Germinal center (tissue), 1 donor: ENCODE results near the gene CCDC7.
A peak's percentile ranks its signal among the peaks of the same experiment; 100 is the strongest.
"Not testable (repeated sequence)": the region's sequence is repeated elsewhere in the genome, so short reads cannot be mapped to it uniquely, and the experiment has no call there.

Source experiments
- DNase-seq: peaks from one replicate; pipeline ENCODE4 v3.0.0; 2012; ENCODE audit warnings: mixed read lengths, low spot score

CCDC7 gene

DNA sequence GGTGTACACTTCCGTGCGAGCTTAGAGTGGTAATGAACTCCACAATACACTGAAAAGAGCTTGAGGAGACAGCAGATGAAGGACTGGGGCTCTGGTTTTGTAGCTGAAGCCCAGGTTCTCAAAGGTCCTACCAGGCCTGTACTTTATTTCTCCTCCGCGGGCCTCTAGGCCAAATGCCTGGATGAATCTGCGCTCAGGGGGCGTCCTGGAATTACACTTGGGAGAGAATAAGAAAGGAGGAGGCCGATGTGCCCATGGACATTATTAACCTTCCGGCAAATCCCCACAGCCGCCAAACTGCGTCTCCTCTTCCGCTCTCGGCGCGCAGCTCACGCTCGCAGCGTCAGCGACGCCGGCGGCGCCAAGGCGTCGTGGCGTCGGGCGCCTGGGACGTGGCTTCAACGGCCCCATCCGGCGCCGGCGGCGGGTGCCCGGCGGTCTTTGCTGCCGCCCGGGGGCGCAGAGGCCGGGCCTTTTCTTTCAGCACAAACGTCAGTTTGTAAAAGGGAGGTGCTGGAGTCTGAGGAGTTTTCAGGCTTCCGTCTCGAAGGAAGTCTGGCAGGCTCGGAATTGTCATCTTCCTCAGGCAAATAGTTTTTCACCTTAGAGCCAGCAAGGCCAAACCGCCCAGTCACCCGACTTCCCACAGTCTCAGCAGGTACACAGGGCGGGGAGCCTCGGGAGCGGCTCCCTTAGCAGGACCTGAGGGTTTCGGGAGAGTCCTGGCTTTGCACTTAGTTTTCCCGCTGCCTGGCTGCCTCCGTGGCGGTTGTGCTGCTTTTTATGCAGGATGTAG lies at the start of gene CCDC7:
Gene CCDC7, plus strand, starts transcription at position 401 of the 796 bp plus-strand sequence. CDS start 5,503 bp downstream, outside the sequence.
- peak; percentile 81 for DNase-seq

GRCh38 chr10:32397163-32397562 lies 48.8 kb upstream of the CCDC7 start:
- DNase-seq, result not testable (repeated sequence)

- DNase-seq, result not testable (repeated sequence)
Measured at GRCh38 chr10:32399720-32400119, 46.2 kb upstream of the CCDC7 start.

GRCh38 chr10:32400961-32401360 lies 45.0 kb upstream of the CCDC7 start:
- DNase-seq, result no peak

- no peak for DNase-seq
Measured at GRCh38 chr10:32402499-32402898, 43.4 kb upstream of the CCDC7 start.

- no peak for DNase-seq
Measured at GRCh38 chr10:32403091-32403490, 42.8 kb upstream of the CCDC7 start.

DNA sequence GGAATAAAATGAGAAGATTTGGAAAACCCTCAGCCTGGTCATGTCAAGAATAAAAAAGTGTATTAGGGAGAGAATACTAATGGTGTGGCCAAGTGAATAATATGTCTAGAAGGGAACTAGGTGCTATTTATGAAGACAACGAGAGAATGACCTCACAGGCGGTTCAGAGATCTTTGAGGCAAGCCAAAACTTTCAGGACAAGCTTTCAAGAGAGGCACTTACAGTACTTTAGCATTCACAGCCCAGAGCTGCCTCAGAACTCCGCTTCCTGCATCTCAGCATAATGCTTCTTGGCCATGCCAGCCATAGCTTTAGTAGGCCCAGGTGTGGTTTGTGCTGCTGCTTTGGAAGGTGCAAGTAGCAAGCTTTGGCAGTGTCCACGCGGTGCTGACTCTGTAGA lies 37.2 kb upstream of the CCDC7 start:
- no peak for DNase-seq

DNA sequence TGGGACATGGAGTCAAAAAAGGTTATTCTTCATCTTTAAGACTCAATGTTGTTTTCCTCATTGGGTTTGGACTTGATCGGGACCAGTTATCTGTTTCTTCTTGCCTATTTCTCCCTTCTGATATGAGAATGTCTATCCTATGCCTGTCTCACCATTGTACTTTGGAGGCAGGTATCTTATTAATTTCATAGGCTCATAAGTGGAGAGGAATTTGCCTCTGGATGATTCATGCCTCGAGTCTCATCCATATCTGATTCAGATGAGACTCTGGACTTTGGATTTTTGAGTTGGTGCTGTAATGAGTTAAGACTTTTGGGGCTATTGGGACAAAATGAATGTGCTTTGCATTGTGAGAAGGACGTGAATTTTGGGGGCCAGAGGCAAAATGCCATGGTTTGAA lies 36.2 kb upstream of the CCDC7 start:
- no peak for DNase-seq

- DNase-seq, result no peak
Measured at GRCh38 chr10:32410569-32410968, 35.4 kb upstream of the CCDC7 start.

- DNase-seq, result no peak
Measured at GRCh38 chr10:32411797-32412498, 34.0 kb upstream of the CCDC7 start.

- no peak for DNase-seq
Measured at GRCh38 chr10:32412499-32412853, 33.5 kb upstream of the CCDC7 start.

DNA sequence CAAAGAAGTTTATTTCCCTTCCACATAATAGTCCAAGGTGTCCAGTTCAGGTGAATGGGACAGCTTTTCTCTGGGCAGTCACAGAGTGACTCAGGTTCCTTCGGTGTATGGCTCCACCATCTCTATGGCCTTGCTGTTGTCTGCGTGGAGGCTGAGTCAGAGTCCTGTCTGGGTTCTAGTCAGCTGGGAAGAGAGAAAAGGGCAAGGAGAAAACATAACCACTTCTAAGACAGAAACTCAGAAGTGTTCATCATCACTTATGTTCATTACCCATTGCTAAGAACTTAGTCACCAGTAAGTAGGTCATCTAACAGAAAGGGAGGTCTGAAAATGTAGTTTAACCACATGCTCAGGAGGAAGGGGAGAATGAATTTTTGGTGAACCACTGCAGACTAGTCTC lies 32.4 kb upstream of the CCDC7 start:
- DNase-seq, result no peak

DNA sequence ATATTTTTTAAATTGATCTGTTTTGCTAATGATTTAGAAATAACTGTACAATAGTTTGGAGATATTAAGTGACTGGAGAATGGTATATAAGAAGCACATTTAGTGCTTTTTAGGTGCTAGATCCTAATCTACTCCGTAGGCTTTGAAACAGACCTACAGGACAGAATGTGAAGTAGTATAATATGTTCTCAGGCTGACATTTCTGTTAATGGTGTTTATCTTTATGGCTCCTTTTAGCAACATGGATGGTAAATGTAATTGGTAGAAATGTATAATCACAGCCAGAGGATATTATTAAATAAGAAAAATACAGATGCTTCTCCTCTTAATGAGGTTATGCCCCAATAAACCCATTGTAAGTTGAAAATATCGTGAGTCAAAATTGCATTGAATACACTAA lies 30.6 kb upstream of the CCDC7 start:
- no peak for DNase-seq

GRCh38 chr10:32417911-32418547 lies 27.9 kb upstream of the CCDC7 start:
- no peak for DNase-seq

GRCh38 chr10:32418572-32418971 lies 27.4 kb upstream of the CCDC7 start:
- DNase-seq, result no peak

DNA sequence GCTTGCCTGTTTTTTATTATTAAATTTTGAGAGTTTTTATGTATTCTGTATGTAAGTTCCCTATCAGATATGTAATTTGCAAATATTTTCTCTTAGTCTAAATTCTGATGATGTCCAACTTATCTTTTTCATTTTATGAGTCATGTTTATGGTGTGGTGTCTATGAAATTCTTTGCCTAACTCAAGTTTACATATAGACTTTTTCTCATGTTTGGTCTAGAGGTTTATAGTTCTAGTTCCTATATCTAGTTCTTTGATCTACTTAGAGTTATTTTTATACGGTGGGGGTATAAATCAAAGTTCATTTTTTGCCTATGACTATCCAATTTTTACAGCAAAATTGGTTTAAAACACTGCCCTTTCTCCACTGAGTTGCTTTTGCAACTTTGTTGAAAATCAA lies 26.3 kb upstream of the CCDC7 start:
- no peak for DNase-seq

- DNase-seq, result no peak
Measured at GRCh38 chr10:32426186-32426585, 19.8 kb upstream of the CCDC7 start.

GRCh38 chr10:32433542-32433941 lies 12.4 kb upstream of the CCDC7 start:
- no peak for DNase-seq

- no peak for DNase-seq
Measured at GRCh38 chr10:32436215-32436614, 9.7 kb upstream of the CCDC7 start.

DNA sequence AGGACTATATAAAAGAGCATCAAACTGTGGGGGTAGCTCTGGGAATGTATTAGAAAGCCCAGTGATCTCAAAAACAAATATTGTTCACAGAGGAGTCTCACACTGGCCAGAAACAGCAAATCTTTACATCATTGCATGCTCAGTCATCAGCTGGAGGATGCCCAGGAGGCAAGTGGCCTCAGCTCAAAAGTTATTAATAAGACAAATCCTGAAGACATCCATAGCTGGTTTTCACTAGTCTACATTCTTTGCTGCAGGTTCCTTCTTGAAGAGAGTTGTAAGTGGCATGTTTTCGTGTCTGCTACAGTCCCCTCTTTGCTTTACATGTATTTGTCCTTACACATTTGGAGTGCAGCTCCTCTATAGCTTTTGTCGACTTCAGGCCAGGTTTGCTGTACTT lies 8.6 kb upstream of the CCDC7 start:
- no peak for DNase-seq

DNA sequence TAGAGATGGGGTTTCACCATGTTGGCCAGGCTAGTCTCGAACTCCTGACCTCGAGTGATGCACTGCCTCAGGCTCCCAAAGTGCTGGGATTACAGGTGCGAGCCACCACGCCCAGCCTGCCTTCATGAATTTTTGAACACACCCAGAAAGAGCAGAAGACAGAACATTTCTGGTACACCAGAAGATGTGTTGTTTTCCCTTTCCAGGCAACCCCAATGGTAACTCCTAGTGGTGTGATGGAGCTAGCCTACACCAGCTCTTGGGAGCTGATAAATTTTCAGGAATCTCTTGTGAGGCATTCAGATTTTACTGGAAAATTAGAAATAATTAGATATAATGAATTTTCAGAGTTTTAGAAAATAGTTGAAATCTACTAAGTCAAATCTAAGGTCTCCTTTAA lies 904 bp upstream of the CCDC7 start:
- no peak for DNase-seq

GRCh38 chr10:32446536-32447406 lies 831 bp downstream of the CCDC7 start:
- DNase-seq, result peak; percentile 9
